Kidney (tissue), 14 donors: Measurements from ENCODE around the gene TLR6. TPM values are rescaled to one million over a fixed set of nuclear protein-coding genes. Genes with fewer than 3 reads are reported as not detected.

Experiments
- DNase-seq, 5 donors: peaks; one replicate each; pipeline ENCODE4 v3.0.0-alpha.2; 2013 to 2020
- FAIRE-seq: peaks from 2 replicates; lab custom pipeline; 2012; peaks lifted over from hg19 to GRCh38; lab: Jason Lieb, UNC
- H3K27ac ChIP-seq, 2 donors: one replicate each; pipeline ENCODE4 v1.7.0; 2013; ENCODE audit warnings: low read depth in 2 of 2, low read length in 2 of 2, inconsistent platforms in 1 of 2
- H3K27me3 ChIP-seq: one replicate; pipeline ENCODE4 v1.7.1; 2013; ENCODE audit warnings: low read length, inconsistent platforms; ENCODE audit not compliant: control insufficient read depth, insufficient read depth
- H3K36me3 ChIP-seq, 3 donors: one replicate each; pipeline versions ENCODE4 v1.7.0 to v1.7.1; 2013; ENCODE audit warnings: low read length in 3 of 3, control low read depth in 1 of 3, inconsistent platforms in 1 of 3; ENCODE audit not compliant: insufficient read depth in 3 of 3, control insufficient read depth in 2 of 3
- H3K4me1 ChIP-seq, 3 donors: one replicate each; pipeline versions ENCODE4 v1.7.0 to v1.7.1; 2013; ENCODE audit warnings: low read length in 3 of 3, inconsistent platforms in 1 of 3, low read depth in 1 of 3; ENCODE audit not compliant: control insufficient read depth in 2 of 3, insufficient read depth in 2 of 3
- H3K4me3 ChIP-seq, 3 donors: one replicate each; pipeline versions ENCODE4 v1.7.0 to v1.8.1; 2013; ENCODE audit warnings: low read length in 3 of 3, control low read depth in 1 of 3, inconsistent platforms in 1 of 3
- H3K9ac ChIP-seq, 3 donors: one replicate each; pipeline versions ENCODE4 v1.7.0 to v1.7.1; 2013; ENCODE audit warnings: low read length in 3 of 3, control low read depth in 1 of 3, inconsistent platforms in 1 of 3
- H3K9me3 ChIP-seq, 3 donors: one replicate each; pipeline versions ENCODE4 v1.7.0 to v1.7.1; 2013; ENCODE audit warnings: low read length in 3 of 3, control low read depth in 1 of 3, inconsistent platforms in 1 of 3; ENCODE audit not compliant: control insufficient read depth in 2 of 3, insufficient read depth in 1 of 3
- intact Hi-C: fragments of 100-400 bp; cut with DNase I; formaldehyde crosslinking; loops from one replicate; pipeline ENCODE4 v1.11.1; 2022
- polyA plus RNA-seq: library from polyadenylated mRNA; stranded (reverse); fragments of 350-450 nt; fragmentation: Illumina TruSeq; extraction: RNeasy Lipid Tissue Mini Kit (QIAGEN cat#74804); gene quantifications from one replicate; pipeline ENCODE4 v1.2.3, GENCODE V29; 2014; ENCODE audit warnings: low read depth, low replicate concordance; ENCODE audit not compliant: insufficient read depth
- total RNA-seq: library from RNA; stranded (reverse); fragmentation: NEBNext Ultra II Directional; extraction: Animal tissue kit (Norgen Biotek cat#: 25700); gene quantifications from one replicate; pipeline ENCODE4 v1.2.1, GENCODE V29; 2021
- TF ChIP-seq, protein P1 (sequence below): IDR thresholded peaks from 3 replicates; pipeline ENCODE4 v1.5.1; 2012; ENCODE audit warnings: mild to moderate bottlenecking, moderate library complexity, borderline replicate concordance; ENCODE audit not compliant: insufficient read depth; ENCODE audit errors: extremely low read depth
- donor health status: control.
- donor health status: control.
- donor health status: control.
- donor health status: control.
- donor health status: control.
- donor health status: DM: yes; HTN: yes; CAD: no.
- donor health status: Normal renal cell carcinoma (clear cell type).

Gene TLR6
- total and polyA plus RNA-seq, 2 donors from 2014 or later: 0.62 to 6.1 TPM

DNA sequence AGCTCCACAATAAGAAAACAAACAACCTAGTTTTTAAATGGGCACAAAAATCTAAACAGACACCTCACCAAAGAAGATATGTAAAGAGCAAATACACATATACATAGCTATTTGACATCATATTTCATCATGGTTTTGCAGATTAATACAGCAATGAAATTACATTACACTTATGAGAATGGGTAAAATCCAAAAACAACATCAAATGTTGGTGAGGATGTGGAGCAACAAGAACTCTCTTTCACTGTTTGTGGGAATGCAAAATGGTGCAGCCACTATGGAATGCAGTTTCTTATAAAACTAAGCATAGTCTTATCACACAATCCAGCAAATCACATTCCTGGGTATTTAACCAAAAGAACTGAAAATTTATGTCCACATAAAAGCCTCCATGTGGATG is 25.0 kb downstream of the TLR6 start:
- Histone ChIP-seq H3K27me3 (no peaks in the 10 kb centered on the region), H3K9ac (no peak overlapping the region), H3K9me3 (no peaks in the 10 kb centered on the region), H3K4me3 (no peak overlapping the region), H3K36me3 (no peaks in the 10 kb centered on the region), H3K4me1 (no peaks in the 10 kb centered on the region), H3K27ac (no peak overlapping the region)
- FAIRE-seq (no peak), DNase-seq (no peak)
- intact Hi-C loops: no loop called here
- TF ChIP-seq, protein P1, sequence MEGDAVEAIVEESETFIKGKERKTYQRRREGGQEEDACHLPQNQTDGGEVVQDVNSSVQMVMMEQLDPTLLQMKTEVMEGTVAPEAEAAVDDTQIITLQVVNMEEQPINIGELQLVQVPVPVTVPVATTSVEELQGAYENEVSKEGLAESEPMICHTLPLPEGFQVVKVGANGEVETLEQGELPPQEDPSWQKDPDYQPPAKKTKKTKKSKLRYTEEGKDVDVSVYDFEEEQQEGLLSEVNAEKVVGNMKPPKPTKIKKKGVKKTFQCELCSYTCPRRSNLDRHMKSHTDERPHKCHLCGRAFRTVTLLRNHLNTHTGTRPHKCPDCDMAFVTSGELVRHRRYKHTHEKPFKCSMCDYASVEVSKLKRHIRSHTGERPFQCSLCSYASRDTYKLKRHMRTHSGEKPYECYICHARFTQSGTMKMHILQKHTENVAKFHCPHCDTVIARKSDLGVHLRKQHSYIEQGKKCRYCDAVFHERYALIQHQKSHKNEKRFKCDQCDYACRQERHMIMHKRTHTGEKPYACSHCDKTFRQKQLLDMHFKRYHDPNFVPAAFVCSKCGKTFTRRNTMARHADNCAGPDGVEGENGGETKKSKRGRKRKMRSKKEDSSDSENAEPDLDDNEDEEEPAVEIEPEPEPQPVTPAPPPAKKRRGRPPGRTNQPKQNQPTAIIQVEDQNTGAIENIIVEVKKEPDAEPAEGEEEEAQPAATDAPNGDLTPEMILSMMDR: no peak

DNA sequence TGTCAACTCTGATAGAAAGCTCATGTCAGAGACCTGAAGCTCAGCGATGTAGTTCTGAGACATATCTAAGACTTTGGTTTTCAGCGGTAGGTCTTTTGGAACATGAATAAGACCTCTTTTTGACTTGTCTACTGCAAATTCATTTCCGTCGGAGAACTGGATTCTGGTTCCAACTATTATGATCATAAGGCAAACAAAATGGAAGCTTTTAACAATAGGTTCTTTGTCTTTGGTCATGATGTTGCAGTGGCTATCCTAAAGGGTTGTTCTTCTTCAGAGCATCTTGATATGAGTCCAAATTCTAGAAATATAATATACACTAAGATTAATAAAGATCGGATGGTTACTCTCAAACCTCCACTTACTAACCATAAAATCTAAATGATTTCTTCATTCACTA is 27.4 kb downstream of the TLR6 start:
- TF ChIP-seq, protein P1: no peak
- no peak overlapping the region for H3K27ac ChIP-seq
- no peak overlapping the region for H3K9ac ChIP-seq
- DNase-seq (no peak), FAIRE-seq (no peak)
- H3K9me3 ChIP-seq: no peaks in the 10 kb centered on the region
- H3K4me3 ChIP-seq: no peak overlapping the region
- no peaks in the 10 kb centered on the region for H3K4me1 ChIP-seq
- no peaks in the 10 kb centered on the region for H3K36me3 ChIP-seq
- no peaks in the 10 kb centered on the region for H3K27me3 ChIP-seq
- intact Hi-C loops: no loop called here

GRCh38 chr4:38823766-38824165 is 32.9 kb downstream of the TLR6 start:
- Histone ChIP-seq H3K9me3 (no peaks in the 10 kb centered on the region), H3K4me3 (no peak overlapping the region), H3K9ac (no peak overlapping the region), H3K4me1 (no peaks in the 10 kb centered on the region), H3K36me3 (no peaks in the 10 kb centered on the region), H3K27ac (no peak overlapping the region), H3K27me3 (no peaks in the 10 kb centered on the region)
- TF ChIP-seq, protein P1: no peak
- no peak for FAIRE-seq
- intact Hi-C loops: no loop called here
- no peak for DNase-seq

DNA sequence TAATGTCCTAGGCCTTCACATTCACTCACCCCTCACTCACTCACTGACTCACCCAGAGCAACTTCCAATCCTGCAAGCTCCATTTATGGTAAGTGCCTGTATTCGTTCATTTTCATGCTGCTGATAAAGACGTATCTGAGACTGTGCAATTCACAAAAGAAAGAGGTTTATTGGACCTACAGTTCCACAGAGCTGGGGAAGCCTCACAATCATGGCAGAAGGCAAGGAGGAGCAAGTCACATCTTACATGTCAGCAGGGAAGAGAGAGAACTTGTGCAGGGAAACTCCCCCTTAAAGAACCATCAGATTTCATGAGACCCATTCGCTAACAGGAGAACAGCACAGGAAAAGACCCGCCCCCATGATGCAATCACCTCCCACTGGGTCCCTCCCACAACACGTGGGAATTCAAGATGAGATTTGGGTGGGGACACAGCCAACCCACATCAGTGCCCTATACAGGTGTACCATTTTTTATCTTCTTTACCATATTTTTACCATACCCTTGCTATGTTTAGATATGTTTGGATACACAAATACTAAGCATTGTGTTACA is 33.8 kb downstream of the TLR6 start:
- Histone ChIP-seq H3K27ac (no peak overlapping the region), H3K36me3 (no peaks in the 10 kb centered on the region), H3K27me3 (no peaks in the 10 kb centered on the region), H3K4me3 (no peak overlapping the region), H3K4me1 (no peaks in the 10 kb centered on the region), H3K9me3 (no peaks in the 10 kb centered on the region), H3K9ac (no peak overlapping the region)
- no peak for FAIRE-seq
- intact Hi-C loops: no loop called here
- TF ChIP-seq, protein P1: no peak
- no peak for DNase-seq
